ENCODE data around the gene NTNG2. TPM values are rescaled to one million over a fixed set of nuclear protein-coding genes. Genes with fewer than 3 reads are reported as not detected.
A peak's percentile ranks its signal among the peaks of the same experiment; 100 is the strongest.

Gene NTNG2
- total RNA-seq, 1 donor from 2014 or later, result 3.0 TPM

GRCh38 chr9:132176338-132176737, 14.5 kb downstream of the NTNG2 start:
- Mint-ChIP-seq H3K27ac (ENCODE audit: unreplicated experiment) (no peak overlapping the region), H3K4me1 (ENCODE audit: low read depth) (no peaks in the 10 kb centered on the region), H3K9me3 (ENCODE audit: low read depth) (no peaks in the 10 kb centered on the region), H3K27me3 (ENCODE audit: low read depth) (peaks cover 50% of the 10 kb centered on the region), H3K36me3 (ENCODE audit: low read depth) (peaks cover 5% of the 10 kb centered on the region), H3K4me3 (ENCODE audit: unreplicated experiment) (no peak overlapping the region)
- no peak for TF ChIP-seq CTCF (IDR thresholded peaks at IDR 0.05)
- no peak for DNase-seq (ENCODE audit: low spot score)

GRCh38 chr9:132181796-132182313, 20.0 kb downstream of the NTNG2 start:
- Mint-ChIP-seq H3K27me3 (ENCODE audit: low read depth) (peaks cover 25% of the 10 kb centered on the region), H3K36me3 (ENCODE audit: low read depth) (peaks cover 1% of the 10 kb centered on the region), H3K27ac (ENCODE audit: unreplicated experiment) (no peak overlapping the region), H3K9me3 (ENCODE audit: low read depth) (no peaks in the 10 kb centered on the region), H3K4me1 (ENCODE audit: low read depth) (peaks cover 15% of the 10 kb centered on the region), H3K4me3 (ENCODE audit: unreplicated experiment) (no peak overlapping the region)
- no peak for TF ChIP-seq CTCF (IDR thresholded peaks at IDR 0.05)
- DNase-seq (ENCODE audit: low spot score), result no peak

GRCh38 chr9:132182314-132183091, 20.6 kb downstream of the NTNG2 start:
- Mint-ChIP-seq H3K27ac (ENCODE audit: unreplicated experiment) (no peak overlapping the region), H3K4me1 (ENCODE audit: low read depth) (peaks cover 21% of the 10 kb centered on the region), H3K36me3 (ENCODE audit: low read depth) (no peaks in the 10 kb centered on the region), H3K27me3 (ENCODE audit: low read depth) (peaks cover 24% of the 10 kb centered on the region), H3K4me3 (ENCODE audit: unreplicated experiment) (no peak overlapping the region), H3K9me3 (ENCODE audit: low read depth) (no peaks in the 10 kb centered on the region)
- TF ChIP-seq CTCF (IDR thresholded peaks at IDR 0.05), result peak; percentile 62
- no peak for DNase-seq (ENCODE audit: low spot score)

- peaks cover 24% of the 10 kb centered on the region for H3K27me3 Mint-ChIP-seq (ENCODE audit: low read depth)
- H3K9me3 Mint-ChIP-seq (ENCODE audit: low read depth), result no peaks in the 10 kb centered on the region
- peaks cover 24% of the 10 kb centered on the region for H3K4me1 Mint-ChIP-seq (ENCODE audit: low read depth)
- no peak overlapping the region for H3K4me3 Mint-ChIP-seq (ENCODE audit: unreplicated experiment)
- no peak for DNase-seq (ENCODE audit: low spot score)
- no peak for TF ChIP-seq CTCF (IDR thresholded peaks at IDR 0.05)
- H3K27ac Mint-ChIP-seq (ENCODE audit: unreplicated experiment), result no peak overlapping the region
- no peaks in the 10 kb centered on the region for H3K36me3 Mint-ChIP-seq (ENCODE audit: low read depth)
These were observed 21.3 kb downstream of the NTNG2 start for GRCh38 chr9:132183134-132183533.

- peaks cover 24% of the 10 kb centered on the region for H3K27me3 Mint-ChIP-seq (ENCODE audit: low read depth)
- TF ChIP-seq CTCF (IDR thresholded peaks at IDR 0.05), result no peak
- H3K4me3 Mint-ChIP-seq (ENCODE audit: unreplicated experiment), result no peak overlapping the region
- H3K27ac Mint-ChIP-seq (ENCODE audit: unreplicated experiment), result no peak overlapping the region
- no peak for DNase-seq (ENCODE audit: low spot score)
- no peaks in the 10 kb centered on the region for H3K36me3 Mint-ChIP-seq (ENCODE audit: low read depth)
- peaks cover 24% of the 10 kb centered on the region for H3K4me1 Mint-ChIP-seq (ENCODE audit: low read depth)
- H3K9me3 Mint-ChIP-seq (ENCODE audit: low read depth), result no peaks in the 10 kb centered on the region
These were observed 21.9 kb downstream of the NTNG2 start for GRCh38 chr9:132183715-132184114.
